Stimulated activated CD4-positive, alpha-beta T cell treated with anti-CD3 and anti-CD28 coated beads, TNF-alpha, amount 100 ng/mL, for 4 hours (primary cell): Measurements from ENCODE around the gene SERPIND1.
"Not testable (repeated sequence)": the region's sequence is repeated elsewhere in the genome, so short reads cannot be mapped to it uniquely, and the experiment has no call there.

Experiments
- DNase-seq, 3 experiments: peaks; one replicate each; pipeline ENCODE4 v3.0.0-alpha.2; 2020; ENCODE audit warnings: low read depth in 3 of 3

Gene SERPIND1, protein sequence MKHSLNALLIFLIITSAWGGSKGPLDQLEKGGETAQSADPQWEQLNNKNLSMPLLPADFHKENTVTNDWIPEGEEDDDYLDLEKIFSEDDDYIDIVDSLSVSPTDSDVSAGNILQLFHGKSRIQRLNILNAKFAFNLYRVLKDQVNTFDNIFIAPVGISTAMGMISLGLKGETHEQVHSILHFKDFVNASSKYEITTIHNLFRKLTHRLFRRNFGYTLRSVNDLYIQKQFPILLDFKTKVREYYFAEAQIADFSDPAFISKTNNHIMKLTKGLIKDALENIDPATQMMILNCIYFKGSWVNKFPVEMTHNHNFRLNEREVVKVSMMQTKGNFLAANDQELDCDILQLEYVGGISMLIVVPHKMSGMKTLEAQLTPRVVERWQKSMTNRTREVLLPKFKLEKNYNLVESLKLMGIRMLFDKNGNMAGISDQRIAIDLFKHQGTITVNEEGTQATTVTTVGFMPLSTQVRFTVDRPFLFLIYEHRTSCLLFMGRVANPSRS

DNA sequence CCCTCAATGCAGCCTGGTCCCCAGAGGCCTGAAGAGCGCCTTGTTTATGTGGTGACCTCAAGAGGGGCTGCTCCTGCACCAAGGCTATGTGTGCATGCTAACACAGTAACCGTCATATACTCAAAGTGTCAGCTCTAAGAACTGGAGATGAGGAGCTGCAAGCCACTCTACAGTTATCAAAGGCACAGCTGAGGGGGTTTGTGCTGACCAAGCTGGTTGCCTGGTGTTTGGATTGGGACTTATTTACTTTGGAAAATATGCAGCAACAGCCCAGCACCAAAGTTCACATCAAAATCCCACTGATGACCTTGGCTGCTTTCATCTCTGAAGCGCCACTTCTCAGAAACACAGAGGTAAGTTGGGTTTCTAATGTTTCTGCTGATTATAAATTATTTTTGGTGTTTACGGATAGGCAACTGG, at the start of gene SERPIND1:
TSS of gene SERPIND1 (plus strand) at position 321 of the 420 bp plus-strand sequence. CDS start 5,200 bp downstream, outside the sequence.
- no peak for DNase-seq

DNA sequence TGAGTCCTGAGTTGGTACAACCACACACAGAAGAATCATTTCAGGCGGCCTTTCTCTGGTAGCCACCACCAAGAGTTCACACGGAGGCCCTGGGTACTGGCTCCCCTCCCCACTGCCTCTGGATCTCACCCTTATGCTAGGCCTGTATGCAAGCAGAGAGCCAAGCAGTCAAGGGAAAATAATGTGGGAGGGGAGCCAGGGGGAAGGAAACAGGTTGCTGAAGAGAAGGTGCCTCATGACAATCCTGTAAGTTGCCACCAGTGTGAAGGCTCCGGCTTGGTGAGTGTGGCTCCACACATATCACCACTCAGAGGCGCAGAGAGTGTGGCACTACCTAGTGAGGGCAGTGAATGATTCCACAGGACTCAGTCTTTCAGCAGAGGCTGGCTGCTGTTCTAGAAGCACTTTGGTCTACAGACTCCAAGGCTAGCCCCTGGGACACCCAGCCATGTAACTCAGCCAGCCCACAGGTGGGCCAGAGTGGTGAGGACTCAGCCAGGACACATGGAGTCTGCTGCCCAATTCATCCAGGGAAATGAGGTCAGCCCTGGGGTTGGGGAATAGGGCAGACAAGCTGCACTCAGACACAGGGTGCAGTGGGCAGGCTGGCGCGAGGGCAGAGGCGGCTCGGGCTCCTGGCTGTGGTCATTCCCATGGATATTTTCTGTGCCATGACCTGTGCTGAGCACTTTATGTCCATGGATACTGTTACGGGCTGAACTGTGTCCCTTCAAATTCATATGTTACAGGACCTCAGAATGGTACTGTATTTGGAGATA, 49.0 kb upstream of the SERPIND1 start:
- no peak for DNase-seq

DNA sequence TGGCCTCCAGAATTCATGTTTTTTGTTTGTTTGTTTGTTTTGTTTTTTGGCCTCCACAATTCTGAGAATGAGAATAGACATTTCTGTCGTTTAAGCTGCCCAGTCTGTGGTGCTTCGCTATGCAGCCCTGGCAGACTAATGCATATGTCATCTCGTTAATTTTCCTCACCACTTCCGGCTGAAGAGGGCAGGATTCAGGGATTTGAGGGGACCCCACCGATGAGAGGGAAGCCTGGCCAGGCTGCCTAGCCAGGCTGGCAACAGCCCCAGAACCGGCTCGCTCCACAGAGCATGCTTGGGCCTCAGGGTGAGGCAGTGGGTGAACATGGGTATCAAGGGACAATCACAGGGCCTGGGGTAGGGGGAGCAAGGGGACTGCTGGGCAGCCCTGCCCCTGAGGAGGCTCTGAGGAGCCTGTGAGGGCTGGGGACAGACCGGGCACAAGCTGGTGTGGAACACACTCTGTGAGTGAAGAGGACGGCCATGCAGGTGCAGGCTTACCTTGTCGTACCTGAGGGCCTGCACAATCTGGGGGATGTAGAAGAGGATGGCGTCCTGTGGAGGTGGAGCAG, 47.8 kb upstream of the SERPIND1 start:
- DNase-seq = no peak

DNA sequence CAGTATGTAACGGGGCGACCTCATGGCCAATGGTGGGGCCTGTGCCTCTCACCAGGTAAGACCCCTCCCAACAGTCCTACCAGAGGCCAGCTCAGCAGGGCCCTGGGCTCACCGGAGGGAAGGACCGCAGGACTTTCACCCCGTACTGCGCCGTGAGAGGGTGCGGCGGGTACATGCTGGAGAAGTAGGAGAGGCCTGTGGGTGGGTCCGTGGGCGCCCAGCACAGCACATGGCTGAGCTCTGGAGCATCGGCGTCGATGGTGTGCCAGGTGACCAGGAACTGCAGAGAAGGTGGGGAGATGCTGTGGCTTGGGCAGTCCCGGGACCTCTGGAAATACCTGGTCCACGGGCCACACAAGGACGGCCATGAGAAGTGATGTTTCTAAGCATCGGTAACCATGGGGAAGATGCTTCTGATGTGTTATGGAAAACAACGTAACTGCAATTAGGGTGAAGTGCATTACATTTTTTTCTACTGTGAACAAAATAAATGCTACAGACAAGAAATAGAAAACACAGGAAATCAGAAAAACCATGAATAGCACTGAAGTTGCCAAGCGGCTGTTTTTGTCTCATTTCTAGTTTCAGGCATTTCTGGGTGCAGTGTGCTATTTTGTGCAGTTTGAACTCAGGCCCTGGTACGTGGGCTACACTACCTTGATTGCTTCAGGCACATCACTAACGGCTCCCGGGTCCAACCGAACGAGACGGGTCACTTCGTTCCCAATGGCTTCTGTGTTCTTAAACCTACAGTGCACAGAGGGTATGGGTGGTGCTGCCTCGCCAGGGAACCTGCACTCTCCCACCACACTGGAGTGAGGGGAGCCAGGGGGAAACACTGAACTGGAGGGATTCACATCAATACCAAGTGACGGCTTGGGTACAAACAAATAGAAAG, 46.5 kb upstream of the SERPIND1 start:
- no peak for DNase-seq

DNA sequence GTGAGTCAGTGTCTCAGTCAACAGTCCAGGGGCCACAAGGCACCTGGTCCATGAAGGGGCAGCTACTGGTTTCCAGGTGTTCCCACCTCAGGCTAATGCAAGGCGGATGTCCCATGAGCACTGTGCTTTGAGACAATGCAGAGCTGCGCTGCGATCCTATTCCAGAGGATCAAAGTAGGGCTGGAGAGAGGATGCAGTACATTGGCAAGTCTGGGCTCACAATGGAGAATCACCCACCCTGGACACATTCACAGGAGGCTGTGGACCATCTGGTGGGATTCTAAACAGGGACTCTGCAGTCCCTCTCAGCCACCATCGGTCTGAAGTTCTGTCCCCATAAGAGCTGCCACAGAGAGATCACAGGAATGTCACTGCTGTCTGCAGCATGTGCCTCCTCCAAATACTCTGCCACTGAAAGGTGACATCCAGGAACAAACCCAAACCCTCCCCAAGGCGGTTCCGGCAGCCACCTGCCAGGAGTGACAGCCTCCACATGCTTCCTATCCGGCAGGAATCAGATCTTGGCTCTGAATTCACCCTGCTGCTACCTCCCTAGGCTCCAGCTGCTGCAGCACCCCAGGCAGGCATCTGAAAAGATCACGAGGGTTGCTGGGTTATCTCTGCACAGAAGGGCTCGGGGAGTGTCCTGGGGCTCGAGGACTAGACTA, 45.3 kb upstream of the SERPIND1 start:
- no peak for DNase-seq

DNA sequence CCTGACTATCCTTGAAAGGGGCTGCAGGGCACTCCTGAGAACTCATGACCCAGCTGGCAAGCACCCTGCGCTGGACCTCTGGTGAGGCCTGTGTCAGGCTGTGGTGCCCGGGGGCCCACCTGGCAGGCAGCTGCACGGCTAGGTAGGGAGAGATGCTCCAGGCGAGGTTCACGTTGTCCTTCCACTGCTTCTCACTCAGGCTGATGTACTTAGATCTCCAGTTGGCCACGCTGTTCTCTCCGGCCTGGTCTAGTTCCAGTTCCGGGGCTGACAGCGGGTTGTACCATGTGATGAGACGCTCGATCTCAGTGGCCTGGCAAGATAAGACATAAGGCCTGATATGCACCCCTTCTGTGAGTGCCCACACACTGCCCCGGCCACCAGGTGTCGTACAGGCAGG, 44.7 kb upstream of the SERPIND1 start:
- DNase-seq = no peak

DNA sequence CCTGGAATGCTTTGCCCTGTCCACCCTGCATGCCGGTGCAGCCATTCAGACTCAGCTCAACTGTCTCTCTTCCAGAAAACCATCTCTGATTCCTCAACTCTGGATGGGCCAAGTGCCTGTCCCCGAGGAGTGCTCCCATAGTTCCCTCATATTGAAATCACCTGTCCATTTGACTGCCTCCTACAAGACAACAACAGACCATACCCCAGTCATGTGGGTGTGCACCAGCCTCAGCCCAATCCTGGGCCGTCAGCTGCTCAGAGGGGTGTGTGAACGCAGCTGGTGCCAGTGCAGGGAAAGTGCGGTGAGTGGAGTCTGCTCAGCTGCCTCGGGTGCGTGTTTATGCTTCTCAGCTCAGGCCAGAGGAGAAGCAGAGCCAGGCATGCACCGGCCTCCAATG, 41.5 kb upstream of the SERPIND1 start:
- not testable (repeated sequence) for DNase-seq

DNA sequence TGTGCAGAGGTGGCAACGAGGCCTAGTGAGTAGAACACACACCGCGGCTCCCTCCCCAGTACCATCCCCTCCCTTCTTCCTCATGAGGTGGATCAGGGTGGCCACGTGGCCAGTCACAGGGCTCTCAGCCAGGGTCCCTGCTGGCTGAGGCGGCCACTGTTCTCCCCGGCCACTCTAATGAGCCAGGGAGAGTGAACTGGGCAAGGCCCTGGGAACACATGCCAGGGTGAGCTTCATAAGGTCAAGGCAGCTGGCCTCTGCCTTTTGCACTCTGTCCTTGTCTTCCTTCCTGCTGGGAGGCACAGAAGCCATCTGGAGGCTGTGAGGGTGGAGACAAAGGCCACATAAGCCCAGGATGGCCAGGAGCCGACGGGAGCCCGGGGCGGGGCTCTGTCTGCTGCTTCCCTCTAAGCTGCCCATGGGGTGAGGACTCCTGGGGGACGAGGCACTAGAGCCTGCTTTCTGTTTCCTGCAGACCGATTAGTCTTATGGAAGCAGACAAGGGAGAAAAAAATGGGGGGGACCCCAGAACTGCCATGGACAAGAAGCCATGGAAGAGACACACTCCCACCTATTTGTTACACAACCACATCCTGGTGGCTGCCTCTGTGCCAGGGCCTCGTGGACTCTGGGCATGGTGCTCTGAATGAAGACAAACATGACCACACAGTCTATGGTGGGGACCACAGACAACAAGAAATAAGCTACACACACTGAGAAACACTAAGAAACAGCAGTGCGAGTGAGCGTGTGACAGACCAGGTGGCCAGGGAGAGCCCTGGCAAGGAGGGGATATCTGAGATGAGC, 38.4 kb upstream of the SERPIND1 start:
- DNase-seq = not testable (repeated sequence)

DNA sequence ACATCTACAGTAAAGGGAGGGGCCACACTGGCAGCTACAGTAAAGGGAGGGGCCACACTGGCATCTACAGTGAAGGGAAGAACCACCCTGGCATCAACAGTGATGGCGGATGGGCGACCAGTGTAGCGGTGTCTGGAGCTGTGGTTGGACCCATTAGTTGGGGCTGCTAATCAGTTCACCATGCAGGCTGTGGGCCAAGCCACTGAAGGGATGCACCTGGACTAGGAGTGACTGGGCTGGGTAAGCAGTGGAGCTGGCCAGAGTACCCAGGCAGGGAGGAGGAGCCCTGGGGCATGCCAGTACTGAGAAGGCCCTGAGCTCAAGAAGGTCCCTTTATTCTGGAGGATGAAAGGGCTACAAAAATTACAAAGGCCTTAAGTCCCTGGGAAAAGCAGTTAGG, 37.0 kb upstream of the SERPIND1 start:
- DNase-seq = not testable (repeated sequence)

DNA sequence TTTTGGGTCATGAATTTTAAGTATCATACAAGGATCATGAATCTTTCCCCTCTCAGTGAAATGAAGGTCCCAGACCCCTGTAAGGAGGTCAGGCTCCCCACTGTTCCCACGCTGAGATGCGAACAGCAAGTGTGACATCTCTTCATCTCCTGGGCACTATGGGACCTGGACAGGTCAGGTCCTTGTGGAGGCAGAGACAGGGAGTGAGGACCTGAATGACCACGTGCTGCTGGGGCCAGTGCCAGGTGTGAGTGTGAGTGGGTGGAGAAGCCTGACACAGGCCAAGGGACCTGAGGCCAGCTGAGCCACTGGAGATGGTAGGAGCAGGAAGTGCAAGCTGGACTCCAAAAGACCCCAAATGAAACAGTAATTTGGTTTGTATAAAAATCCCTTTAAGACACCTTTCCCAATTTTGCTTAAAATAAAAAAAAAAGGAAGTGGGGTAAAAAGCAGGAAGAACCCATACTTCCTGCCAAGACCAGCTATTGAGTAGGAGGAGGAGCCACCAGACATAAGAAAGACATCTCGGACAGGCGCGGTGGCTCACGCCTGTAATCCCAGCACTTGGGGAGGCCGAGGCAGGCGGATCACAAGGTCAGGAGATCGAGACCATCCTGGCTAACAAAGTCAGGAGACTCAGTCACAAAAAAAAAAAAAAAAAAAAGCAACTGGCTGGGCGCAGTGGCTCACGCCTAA, 35.4 kb upstream of the SERPIND1 start:
- DNase-seq = no peak

DNA sequence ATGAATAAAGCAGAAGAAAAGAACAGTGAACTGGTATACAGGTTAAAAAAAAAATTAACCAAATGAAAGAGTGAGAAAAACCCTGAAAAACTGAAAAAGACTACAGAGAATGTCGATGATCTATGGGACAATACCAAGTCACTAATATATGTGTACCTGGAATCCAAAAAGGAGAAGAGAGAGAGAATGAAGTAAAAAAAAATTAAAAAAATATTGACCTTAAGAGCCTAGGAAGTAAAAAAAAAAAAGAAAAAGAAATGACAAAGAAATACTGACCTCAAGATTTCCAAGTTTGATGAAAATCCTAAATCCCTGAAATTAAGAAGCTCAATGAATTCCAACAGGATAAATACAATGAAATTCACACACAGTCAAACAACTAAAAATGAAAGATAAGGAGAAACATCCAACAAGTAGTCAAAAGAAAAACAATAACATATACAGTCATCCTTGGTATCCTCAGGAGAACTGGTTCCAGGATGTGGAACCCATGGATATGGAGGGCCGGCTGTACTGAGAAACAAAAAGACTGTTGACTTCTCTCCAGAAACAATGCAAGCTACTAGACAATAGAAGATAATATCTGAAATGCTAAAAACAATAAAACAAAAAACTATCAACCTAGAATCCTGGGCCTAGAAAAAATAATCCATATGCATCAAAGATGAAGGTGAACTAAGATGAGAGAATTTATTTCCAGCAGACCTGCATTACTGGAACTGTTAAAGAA, 33.5 kb upstream of the SERPIND1 start:
- DNase-seq = no peak

DNA sequence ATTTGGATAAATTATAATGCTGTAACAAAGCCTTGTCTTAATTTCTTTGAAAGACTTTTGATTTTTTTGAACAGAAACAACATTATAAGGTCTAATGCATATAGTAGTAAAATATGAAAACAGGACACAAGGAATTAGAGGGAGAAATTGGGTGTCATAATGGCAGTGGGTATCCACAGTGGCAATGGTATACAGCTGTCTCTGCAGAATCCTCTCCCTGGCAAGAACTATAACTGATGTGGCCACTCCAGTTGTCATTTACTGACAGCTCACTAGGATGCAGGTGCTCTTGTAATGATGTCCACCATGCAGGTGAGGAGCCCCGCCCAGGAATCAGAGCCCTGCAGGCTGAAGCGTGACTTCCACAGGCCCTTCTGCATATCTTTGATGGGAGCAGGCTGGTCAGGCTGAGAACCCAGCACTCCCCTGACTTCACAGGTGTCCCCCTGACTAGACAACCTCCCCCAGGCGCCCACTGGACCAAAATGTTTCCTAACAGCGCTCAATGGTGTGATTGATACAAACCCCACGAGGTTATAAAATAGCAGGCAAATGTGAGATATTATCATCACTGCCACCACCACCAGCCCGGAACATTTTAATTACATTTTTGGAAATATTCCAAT, 32.8 kb upstream of the SERPIND1 start:
- no peak for DNase-seq

DNA sequence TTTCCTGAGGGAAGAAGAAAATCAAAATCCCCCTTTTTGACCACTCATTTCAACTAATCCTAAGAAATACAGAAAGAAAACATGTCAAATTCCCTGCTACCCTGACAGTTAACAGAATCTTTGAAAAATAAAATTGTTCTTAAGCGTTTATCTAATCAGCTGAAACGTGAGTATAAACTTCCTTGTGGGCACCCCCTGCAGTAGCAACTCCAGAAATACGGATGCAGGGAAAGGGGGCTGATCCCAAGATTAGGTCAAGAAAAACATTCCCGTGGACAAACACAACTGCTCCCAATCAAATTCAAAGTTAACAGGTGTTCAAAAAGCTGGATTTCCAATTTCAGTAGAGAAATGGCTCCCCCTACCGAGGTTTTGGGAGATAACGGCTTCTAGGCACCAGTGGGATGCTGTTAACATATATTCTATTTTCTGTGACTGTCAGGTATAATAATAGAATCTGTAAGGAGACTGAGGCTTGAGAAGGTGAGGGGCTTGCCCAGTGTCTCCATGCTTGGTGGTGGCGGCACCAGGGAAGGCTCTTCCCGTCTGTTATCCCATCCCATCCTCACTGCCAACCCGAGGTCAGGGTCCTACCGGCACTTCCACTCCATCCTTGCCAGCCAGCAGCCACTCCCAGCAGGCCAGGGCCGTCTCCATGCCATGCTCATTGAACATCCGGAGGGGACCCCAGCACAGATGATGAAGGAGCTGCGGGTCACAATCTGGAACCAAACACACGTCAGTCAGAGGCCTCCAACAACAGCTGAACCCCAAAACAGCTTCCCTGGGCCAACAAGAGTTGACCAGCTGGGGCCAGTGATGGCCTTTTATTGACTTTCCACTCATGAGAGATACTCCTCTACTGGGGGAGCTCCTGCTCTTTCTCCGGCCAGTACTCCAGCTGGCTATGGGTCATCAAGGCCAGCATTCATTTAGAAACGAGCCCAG, 32.0 kb upstream of the SERPIND1 start:
- no peak for DNase-seq

DNA sequence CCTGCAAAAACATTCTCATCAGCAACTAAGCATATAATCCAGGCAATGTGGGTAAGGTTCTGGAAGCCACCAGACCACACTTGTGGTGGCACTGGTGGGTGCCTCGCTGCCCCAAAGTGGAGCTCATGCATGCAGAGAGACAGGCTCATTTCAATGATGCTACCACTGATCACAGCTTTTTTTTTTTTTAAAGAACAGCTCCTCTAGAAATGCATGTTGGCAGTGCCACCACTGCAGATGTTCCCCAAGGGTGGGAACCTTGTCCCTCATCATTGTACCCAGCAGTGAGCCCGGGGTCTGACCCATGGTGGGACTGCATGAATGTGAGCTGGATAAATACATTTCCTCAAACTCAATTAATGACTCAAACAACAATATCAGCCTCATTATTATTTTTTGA, 31.1 kb upstream of the SERPIND1 start:
- DNase-seq = no peak

DNA sequence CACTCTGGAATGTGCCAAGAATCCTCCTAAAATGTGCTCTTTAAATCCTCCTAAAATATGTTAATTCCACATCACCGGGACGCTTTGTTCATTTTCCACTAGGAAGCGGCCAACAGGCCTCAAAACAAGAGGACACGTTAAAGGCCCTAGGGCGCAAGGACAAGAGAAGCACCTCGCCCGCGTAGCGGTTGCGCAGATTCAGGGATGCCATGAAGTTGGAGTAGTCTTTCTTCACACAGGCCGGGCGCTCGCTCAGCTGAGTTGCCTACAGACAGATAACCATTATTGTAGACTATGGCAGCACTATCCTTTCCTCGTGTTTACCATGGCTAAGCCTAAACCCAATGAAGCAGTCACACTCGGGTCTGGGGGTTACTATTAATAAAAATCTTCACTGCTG, 29.5 kb upstream of the SERPIND1 start:
- no peak for DNase-seq

DNA sequence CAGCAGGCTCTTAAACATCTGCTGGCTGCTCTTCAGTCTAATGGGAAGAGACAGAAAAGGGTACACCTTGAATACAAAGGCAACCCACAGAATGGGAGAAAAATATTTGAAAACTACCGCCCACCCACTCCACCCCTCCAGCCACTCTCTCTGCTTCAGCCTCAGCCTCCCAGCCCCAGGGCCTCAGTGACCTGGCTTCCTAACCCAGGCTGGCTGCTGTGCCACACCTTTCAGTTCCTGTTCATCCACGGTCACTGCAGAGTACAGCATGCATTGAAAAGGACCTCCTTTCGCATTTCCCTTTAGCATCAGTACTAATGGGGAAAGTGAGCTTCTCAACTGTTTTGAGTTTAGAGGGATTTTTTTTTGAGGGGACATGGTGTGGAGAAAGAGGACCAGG, 28.8 kb upstream of the SERPIND1 start:
- DNase-seq = no peak
